Measurements from ENCODE around the gene PCDH20.
"Not testable (repeated sequence)": the region's sequence is repeated elsewhere in the genome, so short reads cannot be mapped to it uniquely, and the experiment has no call there.

PCDH20 gene, protein sequence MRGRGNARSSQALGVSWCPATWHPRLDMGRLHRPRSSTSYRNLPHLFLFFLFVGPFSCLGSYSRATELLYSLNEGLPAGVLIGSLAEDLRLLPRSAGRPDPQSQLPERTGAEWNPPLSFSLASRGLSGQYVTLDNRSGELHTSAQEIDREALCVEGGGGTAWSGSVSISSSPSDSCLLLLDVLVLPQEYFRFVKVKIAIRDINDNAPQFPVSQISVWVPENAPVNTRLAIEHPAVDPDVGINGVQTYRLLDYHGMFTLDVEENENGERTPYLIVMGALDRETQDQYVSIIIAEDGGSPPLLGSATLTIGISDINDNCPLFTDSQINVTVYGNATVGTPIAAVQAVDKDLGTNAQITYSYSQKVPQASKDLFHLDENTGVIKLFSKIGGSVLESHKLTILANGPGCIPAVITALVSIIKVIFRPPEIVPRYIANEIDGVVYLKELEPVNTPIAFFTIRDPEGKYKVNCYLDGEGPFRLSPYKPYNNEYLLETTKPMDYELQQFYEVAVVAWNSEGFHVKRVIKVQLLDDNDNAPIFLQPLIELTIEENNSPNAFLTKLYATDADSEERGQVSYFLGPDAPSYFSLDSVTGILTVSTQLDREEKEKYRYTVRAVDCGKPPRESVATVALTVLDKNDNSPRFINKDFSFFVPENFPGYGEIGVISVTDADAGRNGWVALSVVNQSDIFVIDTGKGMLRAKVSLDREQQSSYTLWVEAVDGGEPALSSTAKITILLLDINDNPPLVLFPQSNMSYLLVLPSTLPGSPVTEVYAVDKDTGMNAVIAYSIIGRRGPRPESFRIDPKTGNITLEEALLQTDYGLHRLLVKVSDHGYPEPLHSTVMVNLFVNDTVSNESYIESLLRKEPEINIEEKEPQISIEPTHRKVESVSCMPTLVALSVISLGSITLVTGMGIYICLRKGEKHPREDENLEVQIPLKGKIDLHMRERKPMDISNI

DNA sequence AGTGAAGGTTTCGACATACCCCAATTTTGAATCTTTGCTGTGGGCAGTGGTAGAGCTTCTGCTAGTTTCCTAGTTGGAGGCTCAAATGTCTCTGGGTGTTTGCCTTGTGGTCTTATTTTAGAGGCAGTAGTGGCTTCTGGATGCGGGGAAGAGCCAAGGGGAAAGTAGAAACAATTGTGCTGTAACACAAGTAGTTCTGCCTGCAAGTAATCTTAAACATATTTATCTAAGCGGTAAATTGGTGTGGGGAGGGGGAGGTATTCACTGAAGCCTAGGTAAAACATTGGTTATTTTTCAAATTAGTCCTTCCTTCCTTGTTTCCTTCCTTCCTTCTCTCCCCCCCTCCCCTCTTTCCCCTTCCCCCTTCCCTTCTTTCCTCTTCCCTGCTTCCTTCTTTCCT is at the start of gene PCDH20:
Gene PCDH20, minus strand, starts transcription at position 101 of the 400 bp plus-strand sequence. CDS start 691 bp downstream, outside the sequence.
- DNase-seq, result no peak

DNA sequence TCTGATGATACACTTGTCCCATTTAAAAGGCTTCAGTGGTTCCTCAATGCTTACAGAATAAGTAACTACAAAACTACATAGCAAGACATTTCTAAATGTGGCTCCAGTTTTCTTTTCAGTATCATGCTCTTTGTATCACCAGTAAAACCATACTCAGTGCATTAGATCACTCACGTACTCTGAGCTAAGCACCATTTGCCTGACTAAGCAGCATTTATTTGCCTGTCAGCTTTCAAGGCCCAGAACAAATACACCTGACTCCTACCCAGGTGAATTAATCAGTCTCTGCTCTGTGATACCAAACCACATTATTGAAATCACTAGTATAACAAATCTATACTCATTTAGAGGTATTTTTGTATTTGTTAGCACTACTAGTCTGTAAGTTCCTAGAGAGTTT is 47.4 kb upstream of the PCDH20 start:
- DNase-seq, result no peak

DNA sequence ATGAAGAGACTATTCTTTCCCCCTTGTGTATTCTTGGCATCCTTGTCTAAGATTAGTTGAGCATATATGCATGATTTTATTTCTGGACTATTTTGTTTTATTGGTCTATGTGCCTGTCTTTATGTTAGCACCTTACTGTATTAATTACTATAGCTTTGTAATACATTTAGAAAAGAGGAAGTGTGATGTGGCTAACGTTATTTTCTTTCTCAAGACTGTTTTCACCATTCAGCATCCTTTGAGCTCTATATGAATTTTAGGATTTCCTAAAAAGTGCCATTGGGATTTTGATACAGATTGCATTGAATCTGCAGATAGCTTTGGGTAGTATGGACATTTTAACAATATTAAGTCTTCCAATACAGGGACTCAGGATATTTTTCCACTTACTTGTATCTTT is 37.5 kb upstream of the PCDH20 start:
- no peak for DNase-seq

DNA sequence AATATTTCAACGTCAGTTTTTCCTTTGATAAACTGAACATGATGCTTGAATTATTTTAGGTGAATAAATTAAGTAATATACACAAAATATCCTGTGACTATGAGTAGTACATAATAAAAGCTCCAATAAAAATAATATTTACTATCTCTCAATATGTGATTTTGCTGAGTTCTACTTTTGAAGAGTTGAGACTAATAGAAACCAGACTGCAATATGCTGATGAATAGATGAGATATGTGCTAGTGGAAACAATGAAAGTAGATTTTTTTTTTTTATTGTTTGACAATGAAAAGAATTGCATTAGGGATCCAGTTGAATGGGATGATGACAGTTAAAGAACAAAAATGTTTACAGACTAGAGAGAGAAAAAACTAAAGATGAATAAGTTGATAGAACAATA is 16.4 kb upstream of the PCDH20 start:
- no peak for DNase-seq

DNA sequence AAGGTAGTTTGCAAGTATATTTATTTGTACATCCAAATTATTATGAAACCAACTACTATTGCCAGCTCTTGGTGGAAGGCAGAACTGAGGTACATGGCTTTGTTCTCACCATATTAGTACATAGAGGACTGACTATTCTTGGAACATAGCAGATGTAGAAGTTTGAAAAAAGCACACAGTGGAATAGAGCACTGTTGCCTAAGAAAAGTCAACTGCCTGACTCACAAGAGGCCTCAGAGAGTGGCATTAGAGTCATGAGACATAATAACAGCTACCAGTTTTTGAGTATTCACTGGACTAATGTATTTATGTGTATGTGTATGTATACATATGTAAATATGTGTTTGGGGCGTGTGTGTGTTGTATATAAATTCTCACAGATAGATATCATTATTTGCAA is 8.3 kb upstream of the PCDH20 start:
- no peak for DNase-seq

DNA sequence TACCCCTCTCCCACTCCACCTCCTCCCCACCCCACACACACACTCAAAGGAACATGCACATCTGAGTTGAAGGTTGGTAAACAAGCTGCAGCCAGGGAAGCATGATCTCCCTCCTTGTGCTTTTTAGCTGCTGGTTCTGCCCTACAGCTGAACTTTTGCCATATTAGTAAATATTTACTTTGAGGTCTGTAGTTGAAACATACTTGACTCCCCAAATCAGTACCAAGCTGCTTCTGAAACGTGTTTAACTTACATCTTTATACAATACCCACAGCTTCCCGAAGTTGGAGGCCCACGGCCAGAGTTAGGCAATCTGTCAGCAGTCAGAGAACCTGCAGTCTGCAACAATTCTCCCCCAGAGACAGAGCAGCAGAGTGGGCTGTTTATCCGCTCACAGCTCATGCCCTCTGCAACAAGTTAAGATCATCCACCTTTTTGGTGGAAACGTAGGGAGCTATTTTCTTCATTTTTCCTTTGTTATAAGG is 1.5 kb upstream of the PCDH20 start:
- DNase-seq, result no peak

DNA sequence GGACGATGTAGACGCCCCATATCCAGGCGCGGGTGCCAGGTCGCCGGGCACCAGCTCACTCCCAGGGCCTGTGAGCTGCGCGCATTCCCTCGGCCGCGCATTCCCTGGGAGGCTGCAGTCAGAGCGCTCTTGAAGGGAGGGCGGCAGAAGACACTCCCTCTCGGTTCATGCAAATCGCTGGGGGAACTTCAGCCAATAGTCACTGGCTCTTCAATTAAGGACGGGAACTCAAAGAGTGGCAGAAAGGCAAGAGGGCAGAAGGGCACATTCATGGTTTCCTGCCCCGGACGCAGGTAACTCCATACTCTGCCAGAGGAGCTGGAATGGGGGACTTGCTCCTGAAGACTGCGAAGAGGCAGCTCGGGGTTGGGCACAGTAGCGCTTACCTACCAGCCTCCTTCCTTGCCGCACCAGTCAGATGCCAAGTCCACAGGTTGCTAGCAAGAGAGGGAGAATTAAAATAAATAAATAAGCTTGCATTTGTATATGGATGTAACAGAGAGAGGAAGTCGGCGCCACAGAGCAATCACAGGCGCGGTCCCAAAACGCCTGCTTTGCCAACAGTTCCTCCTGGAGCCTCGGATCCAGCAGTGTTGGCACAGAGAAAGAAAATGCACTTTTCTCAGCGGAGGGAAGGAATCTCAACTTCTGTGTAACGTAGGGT is 459 bp downstream of the PCDH20 start:
- no peak for DNase-seq

DNA sequence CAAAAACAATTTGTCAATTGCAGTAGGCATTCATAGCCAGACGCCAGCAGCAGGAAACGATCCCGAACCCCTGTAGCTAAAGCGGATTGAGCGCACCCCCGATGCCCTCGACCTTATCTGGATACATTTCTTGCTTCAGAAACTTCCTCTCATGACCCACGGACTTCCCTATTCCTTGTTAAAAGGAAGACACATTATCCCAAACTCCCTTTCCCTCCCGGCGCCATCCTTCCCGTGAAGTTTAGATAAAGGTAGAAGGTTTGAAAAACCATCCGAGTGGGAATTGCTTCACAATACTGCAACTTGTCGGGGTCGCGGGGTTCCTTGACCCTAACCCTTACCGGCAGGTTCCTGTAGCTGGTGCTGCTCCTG is 977 bp downstream of the PCDH20 start:
- DNase-seq, result no peak

DNA sequence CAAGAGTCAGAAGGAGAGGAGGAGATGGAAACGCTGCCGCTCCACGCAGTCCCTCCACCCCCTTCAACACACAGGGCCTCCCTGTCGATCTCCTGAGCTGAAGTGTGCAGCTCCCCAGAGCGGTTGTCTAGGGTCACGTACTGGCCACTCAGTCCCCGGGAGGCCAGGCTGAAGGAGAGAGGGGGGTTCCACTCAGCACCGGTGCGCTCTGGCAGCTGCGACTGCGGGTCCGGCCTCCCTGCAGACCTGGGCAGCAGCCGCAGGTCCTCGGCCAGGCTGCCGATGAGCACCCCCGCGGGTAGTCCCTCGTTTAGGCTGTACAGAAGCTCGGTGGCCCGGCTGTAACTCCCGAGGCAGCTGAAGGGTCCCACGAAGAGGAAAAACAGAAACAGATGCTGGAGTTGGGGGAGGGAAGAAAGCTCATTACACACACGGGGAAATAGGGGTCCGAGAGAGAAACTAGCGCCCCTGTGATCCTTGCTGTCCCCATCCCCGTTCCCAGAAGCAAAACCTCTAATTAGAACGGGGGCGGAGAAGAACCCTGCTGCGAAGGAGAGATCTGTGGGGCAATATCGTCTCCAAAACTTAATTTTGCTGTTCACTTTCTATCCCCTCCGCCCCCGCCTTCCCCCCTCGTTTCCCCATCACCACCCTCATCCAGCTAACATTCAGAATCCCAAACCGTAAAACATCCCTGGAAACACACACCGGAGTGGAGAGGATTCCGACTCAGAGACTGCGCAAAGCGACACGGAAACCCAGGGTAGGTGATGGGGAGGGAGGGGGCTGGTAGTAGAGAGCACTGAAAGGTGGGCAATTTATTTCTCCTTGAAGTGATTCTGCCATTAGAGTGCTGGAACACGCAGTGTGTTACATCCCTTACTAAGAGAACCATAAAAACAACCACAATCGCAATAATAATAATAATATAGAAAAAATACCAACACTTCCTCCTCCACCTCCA is 1.8 kb downstream of the PCDH20 start:
- no peak for DNase-seq

DNA sequence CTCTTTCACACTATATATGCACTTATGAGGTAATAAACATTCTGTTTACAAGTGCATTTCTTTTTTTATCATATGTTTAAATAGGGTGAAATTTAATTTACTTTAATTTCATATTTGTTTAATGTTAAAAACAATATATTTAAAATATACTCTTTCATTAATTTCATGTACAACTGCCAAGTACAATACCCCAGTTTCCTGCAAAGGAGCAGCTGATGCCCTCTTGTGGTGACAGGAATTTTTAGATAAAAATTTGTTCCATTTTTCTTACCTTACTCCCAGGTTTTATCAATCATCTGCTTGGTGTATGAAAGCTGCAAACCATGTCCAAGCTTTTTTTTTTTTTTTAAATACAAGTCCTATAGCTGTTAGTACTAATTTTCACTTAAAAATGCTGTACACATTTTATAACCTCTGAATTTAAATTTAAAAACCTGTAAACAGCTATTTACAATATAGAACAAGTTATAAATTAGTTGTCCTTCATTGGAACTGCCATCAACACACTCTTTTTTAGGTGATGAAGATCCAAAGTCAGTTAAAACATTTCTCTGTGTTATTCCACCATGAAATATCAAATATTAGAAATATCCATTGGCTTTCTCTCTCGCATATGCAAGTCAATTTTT is 4.9 kb downstream of the PCDH20 start:
- DNase-seq, result no peak

DNA sequence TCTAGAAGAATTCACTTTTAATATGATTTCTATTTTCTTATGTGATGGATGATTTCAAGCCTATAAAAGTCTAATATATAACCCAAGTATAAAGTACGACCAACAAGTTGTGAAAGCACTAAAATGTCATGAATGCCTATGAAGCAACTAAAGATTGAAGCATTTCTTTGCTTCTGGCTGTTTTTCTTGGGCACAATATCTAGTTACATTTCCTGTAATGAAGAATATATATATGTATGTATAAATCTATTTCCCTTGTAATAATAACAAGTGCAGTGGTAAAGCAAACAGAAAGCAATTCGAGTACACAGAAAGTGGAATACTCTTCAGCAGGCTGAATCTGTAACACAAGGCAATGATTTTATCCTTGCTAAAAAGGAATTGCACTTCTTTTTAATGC is 5.4 kb downstream of the PCDH20 start:
- DNase-seq, result no peak

DNA sequence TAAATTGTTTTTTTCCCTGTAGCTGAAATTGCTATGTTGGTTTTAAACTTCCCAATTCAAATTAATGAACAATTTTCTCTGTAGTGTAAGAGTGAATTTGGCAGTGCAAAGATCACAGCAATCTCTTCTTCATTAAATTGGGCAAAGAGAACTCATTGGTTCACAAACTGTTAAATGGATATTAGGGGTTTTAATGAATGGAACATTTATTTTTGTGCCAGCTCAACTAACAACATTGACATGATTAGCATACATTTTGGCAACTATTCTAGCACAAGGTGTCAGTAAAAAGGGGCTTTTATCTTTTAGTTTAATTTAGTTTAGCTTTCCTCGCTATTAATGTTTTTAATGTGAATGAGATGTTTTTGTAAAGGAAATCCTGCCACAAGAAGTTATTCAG is 7.1 kb downstream of the PCDH20 start:
- DNase-seq, result no peak

DNA sequence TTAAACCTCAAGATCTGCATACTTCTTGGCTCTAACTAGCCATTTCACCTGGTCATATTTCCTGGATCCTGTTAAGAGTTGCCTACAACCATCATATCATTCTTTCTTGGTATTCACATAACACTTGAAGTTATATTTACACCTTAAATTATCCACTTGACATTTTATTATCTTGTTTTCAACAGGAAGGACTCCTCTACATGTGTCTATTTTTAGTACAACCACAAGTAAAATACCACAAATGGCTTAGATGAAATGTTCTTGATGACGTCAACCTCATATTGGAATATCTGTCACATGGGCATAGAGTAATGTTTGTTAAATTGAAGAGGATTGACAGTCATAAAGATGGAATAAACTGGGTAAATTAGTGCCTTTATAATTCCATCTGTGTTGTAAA is 9.4 kb downstream of the PCDH20 start:
- DNase-seq, result no peak

DNA sequence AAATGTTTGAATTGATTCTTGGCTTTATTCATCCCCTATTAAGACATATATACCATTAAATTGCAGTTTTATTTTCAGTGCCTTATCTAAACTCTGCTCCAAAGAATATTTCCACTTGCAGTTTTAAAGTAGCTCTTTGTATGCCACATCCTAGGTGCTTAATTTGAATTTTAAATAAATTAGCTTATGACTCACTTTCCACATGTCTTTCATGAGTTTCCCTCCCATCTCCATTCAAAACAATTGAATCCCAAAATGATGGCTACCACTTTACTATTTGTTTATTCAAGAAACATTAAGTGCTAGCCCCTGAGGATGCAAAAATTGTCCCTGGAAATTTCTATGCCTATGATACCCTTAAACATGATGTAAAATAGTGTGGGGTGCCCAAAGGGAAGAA is 19.5 kb downstream of the PCDH20 start:
- DNase-seq, result no peak

DNA sequence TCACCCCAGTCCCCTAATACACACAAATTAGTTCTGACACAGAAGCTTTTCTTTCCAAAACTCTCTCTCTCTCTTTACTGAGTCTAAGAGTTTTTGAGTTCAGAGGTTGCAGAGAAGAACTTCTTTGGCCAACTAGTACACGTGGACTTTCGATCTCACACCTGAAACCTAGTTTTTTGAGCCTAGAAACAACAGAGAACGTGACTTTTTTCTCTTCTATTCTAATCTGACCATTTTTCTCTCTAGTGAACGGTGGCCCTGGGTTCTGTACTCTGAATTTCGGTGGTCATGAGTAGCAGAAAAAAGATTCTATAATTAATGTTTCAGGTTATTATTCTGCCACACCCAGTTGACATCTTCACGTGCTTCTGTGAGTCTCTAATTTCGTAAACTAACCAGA is 24.2 kb downstream of the PCDH20 start:
- no peak for DNase-seq

DNA sequence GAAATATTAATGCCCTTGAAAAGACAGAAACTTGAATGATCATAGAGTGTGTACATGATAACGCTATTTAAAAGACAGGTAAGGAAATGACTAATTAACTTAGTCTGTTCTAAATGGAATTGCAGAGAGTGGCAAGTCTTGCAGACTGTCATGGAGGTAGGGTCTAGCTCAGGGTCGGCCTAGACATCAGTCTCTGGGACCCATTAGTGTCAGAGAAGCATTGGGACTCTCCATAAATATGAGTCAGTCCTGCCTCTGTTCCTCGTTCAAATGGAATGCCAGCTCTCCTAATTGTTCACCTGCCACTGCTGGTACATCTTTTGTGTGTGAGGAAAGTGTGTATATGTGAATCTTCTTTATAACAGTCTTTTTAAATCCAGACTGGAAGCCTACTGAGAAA is 28.0 kb downstream of the PCDH20 start:
- DNase-seq, result no peak

DNA sequence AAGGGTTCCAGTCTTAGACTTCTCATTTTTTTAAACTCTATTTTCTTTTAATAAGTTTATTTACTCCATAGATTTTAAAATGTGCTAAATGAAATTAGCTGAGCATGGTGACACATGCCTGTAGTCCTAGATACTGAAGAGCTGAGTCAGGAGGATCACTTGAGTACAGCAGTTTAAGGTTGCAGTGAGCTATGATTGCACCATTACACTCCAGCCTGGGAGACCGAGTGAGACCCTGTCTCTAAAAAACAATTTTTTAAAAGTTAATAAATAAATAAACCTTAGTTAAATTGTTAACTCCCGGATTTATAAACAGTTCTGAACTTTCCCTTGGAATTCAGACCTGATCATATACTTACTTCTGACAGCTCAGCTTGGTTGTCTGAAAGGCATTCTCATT is 32.5 kb downstream of the PCDH20 start:
- DNase-seq, result no peak

DNA sequence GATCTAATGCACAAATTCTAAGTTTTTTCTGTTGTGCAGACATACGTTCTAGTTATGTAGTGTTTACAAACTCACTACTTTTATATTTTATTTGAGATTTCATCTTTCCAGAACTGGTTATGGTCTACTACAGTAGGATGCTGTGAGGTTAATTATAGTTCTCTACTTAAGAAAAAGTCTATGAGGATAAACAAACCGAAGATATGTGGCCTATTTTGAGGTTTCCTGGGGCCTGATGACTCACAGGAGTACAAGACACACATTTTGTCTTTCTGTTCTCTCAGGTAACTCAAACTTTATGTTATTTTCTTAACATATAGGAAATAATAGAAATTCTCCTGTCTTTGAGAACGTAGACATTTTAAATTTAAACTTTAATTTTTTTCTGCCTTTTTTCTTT is 45.1 kb downstream of the PCDH20 start:
- no peak for DNase-seq

DNA sequence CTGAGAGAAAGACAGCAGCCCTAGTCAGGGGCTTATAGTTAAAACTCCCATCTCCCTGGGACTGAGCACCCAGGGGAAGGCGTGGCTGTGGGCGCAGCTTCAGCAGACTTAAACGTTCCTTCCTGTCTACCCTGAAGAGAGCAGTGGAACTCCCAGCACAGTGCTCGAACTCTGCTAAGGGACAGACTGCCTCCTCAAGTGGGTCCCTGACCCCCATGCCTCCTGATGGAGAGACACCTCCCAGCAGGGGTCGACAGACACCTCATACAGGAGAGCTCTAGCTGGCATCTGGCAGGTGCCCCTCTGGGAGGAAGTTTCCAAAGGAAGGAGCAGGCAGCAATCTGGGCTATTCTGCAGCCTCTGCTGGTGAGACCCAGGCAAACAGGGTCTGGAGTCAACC is 51.0 kb downstream of the PCDH20 start:
- DNase-seq, result not testable (repeated sequence)

DNA sequence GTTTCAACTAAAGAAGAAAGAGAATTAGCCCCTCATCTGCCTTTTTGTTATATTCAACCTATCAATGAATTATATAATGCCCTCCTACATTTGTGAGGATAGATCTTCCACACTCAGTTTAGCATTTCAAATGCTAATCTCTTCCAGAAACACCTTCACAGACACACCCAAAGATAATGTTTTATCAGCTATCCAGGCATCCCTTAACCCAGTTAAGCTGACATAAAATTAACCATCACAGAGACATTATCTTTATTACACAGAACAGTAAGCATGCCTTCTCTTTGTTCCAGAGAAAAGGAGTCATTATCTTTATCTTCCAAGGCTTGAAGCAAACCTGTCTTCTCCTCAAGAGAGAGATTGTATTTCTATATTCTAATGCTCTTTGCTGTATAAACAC is 53.1 kb downstream of the PCDH20 start:
- no peak for DNase-seq
